ENCODE data around the gene TMEM232. TPM values are rescaled to one million over a fixed set of nuclear protein-coding genes. Genes with fewer than 3 reads are reported as not detected.
A peak's percentile ranks its signal among the peaks of the same experiment; 100 is the strongest.

Gene TMEM232
- total RNA-seq, 1 donor from 2014 or later = 6.9 TPM

- Mint-ChIP-seq H3K27me3 (no peaks in the 10 kb centered on the region), H3K4me3 (no peak overlapping the region), H3K36me3 (no peaks in the 10 kb centered on the region), H3K27ac (no peak overlapping the region), H3K4me1 (ENCODE audit: unreplicated experiment) (no peaks in the 10 kb centered on the region), H3K9me3 (no peaks in the 10 kb centered on the region)
- DNase-seq (ENCODE audit: extremely low spot score, unreplicated experiment) = no peak
- TF ChIP-seq, protein P1, sequence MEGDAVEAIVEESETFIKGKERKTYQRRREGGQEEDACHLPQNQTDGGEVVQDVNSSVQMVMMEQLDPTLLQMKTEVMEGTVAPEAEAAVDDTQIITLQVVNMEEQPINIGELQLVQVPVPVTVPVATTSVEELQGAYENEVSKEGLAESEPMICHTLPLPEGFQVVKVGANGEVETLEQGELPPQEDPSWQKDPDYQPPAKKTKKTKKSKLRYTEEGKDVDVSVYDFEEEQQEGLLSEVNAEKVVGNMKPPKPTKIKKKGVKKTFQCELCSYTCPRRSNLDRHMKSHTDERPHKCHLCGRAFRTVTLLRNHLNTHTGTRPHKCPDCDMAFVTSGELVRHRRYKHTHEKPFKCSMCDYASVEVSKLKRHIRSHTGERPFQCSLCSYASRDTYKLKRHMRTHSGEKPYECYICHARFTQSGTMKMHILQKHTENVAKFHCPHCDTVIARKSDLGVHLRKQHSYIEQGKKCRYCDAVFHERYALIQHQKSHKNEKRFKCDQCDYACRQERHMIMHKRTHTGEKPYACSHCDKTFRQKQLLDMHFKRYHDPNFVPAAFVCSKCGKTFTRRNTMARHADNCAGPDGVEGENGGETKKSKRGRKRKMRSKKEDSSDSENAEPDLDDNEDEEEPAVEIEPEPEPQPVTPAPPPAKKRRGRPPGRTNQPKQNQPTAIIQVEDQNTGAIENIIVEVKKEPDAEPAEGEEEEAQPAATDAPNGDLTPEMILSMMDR (conservative IDR thresholded peaks at IDR 0.05) = no peak
Observed at GRCh38 chr5:110458313-110458712, 268.2 kb downstream of the TMEM232 start.

DNA sequence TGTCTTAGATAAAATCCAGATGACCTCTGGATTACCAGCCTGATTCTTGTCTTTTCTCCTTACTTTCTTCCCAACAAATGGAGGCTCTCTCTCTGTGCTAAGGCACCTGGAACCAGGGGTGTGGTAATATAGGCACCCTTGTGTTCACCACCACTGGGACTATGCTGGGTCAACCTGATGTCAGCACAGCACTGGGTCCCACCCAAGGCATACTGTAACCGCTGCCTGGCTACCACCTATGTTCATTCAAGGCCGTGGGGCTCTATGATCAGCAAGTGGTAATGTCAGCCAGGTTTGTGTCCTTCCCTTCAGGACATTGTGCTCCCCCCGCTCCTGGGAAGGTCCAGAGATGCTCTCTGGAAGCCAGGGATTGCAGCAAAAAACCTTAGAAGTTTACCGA lies 283.6 kb downstream of the TMEM232 start:
- Mint-ChIP-seq H3K27me3 (peaks cover 6% of the 10 kb centered on the region), H3K4me1 (ENCODE audit: unreplicated experiment) (no peaks in the 10 kb centered on the region), H3K4me3 (no peak overlapping the region), H3K36me3 (no peaks in the 10 kb centered on the region), H3K9me3 (no peaks in the 10 kb centered on the region), H3K27ac (no peak overlapping the region)
- TF ChIP-seq, protein P1 (conservative IDR thresholded peaks at IDR 0.05) = no peak
- DNase-seq (ENCODE audit: extremely low spot score, unreplicated experiment) = no peak

DNA sequence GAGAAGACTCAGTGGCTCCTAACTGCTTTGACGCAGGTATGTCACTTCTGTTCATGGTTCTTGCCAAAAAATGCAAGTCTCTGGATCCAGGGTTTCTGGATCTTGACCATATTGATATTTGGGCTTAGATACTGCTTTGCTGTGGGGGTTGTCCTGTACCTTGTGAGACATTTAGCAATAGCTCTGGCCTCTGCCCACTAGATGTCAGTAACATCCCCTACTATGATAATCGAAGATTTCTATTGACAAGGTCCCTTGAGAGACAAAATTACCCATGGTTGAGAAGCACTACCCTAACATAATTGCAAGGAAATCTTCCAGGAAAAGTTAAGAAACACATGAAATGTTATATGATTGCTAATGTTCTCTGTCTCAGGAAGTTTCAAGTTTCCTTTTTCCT lies 285.4 kb downstream of the TMEM232 start:
- peaks cover 6% of the 10 kb centered on the region for H3K27me3 Mint-ChIP-seq
- no peaks in the 10 kb centered on the region for H3K4me1 Mint-ChIP-seq (ENCODE audit: unreplicated experiment)
- DNase-seq (ENCODE audit: extremely low spot score, unreplicated experiment) = no peak
- H3K9me3 Mint-ChIP-seq = peaks cover 7% of the 10 kb centered on the region
- H3K27ac Mint-ChIP-seq = no peak overlapping the region
- H3K4me3 Mint-ChIP-seq = no peak overlapping the region
- TF ChIP-seq, protein P1 (conservative IDR thresholded peaks at IDR 0.05) = peak; percentile 59
- no peaks in the 10 kb centered on the region for H3K36me3 Mint-ChIP-seq

GRCh38 chr5:110440058-110440457 lies 286.4 kb downstream of the TMEM232 start:
- TF ChIP-seq, protein P1 (conservative IDR thresholded peaks at IDR 0.05) = no peak
- Mint-ChIP-seq H3K4me1 (ENCODE audit: unreplicated experiment) (no peaks in the 10 kb centered on the region), H3K4me3 (no peak overlapping the region), H3K27ac (no peak overlapping the region), H3K36me3 (no peaks in the 10 kb centered on the region), H3K27me3 (peaks cover 6% of the 10 kb centered on the region), H3K9me3 (peaks cover 7% of the 10 kb centered on the region)
- DNase-seq (ENCODE audit: extremely low spot score, unreplicated experiment) = no peak

DNA sequence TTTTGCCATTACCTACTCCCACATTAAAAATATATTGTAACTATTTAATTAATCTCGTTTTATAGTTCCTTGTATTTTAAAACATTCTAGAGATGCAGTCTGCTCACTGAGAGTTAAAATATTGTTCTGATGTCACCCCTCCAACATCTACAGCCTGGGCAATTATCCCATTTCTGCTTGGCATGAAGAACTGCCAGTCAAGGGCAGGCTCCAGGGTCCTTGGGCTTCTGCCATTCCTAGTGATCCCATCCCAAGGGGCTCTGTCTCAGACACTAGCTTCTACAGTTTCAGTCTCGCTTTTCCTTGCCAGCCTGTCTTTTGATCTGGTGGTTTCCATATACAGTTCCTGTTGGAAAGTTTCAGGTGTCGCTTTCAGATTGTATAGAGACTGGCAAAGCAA lies 287.2 kb downstream of the TMEM232 start:
- H3K4me3 Mint-ChIP-seq = no peak overlapping the region
- peaks cover 6% of the 10 kb centered on the region for H3K27me3 Mint-ChIP-seq
- H3K4me1 Mint-ChIP-seq (ENCODE audit: unreplicated experiment) = no peaks in the 10 kb centered on the region
- H3K36me3 Mint-ChIP-seq = no peaks in the 10 kb centered on the region
- no peak for DNase-seq (ENCODE audit: extremely low spot score, unreplicated experiment)
- H3K27ac Mint-ChIP-seq = no peak overlapping the region
- peaks cover 7% of the 10 kb centered on the region for H3K9me3 Mint-ChIP-seq
- TF ChIP-seq, protein P1 (conservative IDR thresholded peaks at IDR 0.05) = no peak

- no peaks in the 10 kb centered on the region for H3K4me1 Mint-ChIP-seq (ENCODE audit: unreplicated experiment)
- no peaks in the 10 kb centered on the region for H3K36me3 Mint-ChIP-seq
- peaks cover 7% of the 10 kb centered on the region for H3K9me3 Mint-ChIP-seq
- no peak overlapping the region for H3K4me3 Mint-ChIP-seq
- TF ChIP-seq, protein P1 (conservative IDR thresholded peaks at IDR 0.05) = no peak
- H3K27me3 Mint-ChIP-seq = no peaks in the 10 kb centered on the region
- DNase-seq (ENCODE audit: extremely low spot score, unreplicated experiment) = no peak
- H3K27ac Mint-ChIP-seq = no peak overlapping the region
Observed at GRCh38 chr5:110435207-110435606, 291.3 kb downstream of the TMEM232 start.

Measured in type B pancreatic cell (in vitro differentiated cells).